ENCODE measurements around the gene ERAP2. TPM values are rescaled to one million over a fixed set of nuclear protein-coding genes. Genes with fewer than 3 reads are reported as not detected.

ERAP2 gene
- total RNA-seq, 2 experiments from 2014 or later: 56.6 to 61.4 TPM

- ChIA-PET CTCF (interaction anchor here (1.0 to 1.7 kb wide), 10 partner anchors 22 to 81 kb away, joined by 3 to 7 read pairs (median 4); no protein-coding TSS in a partner anchor), POLR2A (interaction anchor here (0.7 to 3.7 kb wide), 53 partner anchors 9 to 1994 kb away, joined by 3 to 59 read pairs (median 5); partner anchors contain the start of genes CAST, ERAP1, ERAP2 and RIOK2)
- ATAC-seq (ENCODE audit: poor library complexity) (peak; percentile 43), DNase-seq (peak; percentile 87 to 98 (median 92))
- Histone ChIP-seq H3K9me3 (ENCODE audit: control insufficient read depth in 1 of 2, insufficient read depth in 1 of 2, low read length in 2 of 2) (no peaks in the 10 kb centered on the region), H3K4me1 (ENCODE audit: insufficient read depth, low read length) (peaks cover 33% of the 10 kb centered on the region), H3K4me3 (ENCODE audit: low read length) (peak within 1 kb of the TSS; percentile 74), H3K27me3 (ENCODE audit: control insufficient read depth in 1 of 2, insufficient read depth in 2 of 2, low read length in 2 of 2) (no peaks in the 10 kb centered on the region), H3K27ac (ENCODE audit: low read depth in 1 of 2, low read length in 2 of 2) (peak within 1 kb of the TSS; percentile 83 to 94), H3K36me3 (ENCODE audit: insufficient read depth, low read length) (no peaks in the 10 kb centered on the region)
- peaks cover 73% of the 10 kb centered on the region for H3K4me1 Mint-ChIP-seq (ENCODE audit: low read depth)
- peaks cover 41% of the 10 kb centered on the region for H3K36me3 Mint-ChIP-seq (ENCODE audit: low read depth)
- no peaks in the 10 kb centered on the region for H3K9me3 Mint-ChIP-seq
- no peak for TF ChIP-seq CTCF (IDR thresholded peaks at IDR 0.05)
- peak within 1 kb of the TSS; percentile 96 for H3K27ac Mint-ChIP-seq
- intact Hi-C loops (cut with DNase I, micrococcal nuclease): loop anchor here (1.0 to 10.0 kb wide), 7 partner anchors 27 to 1839 kb away; partner anchors contain the start of genes ERAP1 (in 2 of the 2), ERAP2 (in 1 of the 2) and RGMB (in 1 of the 2)
- peak within 1 kb of the TSS; percentile 94 for H3K4me3 Mint-ChIP-seq
- no peaks in the 10 kb centered on the region for H3K27me3 Mint-ChIP-seq
These were observed 59.5 kb downstream of the ERAP2 start, which contains the start of gene LNPEP for GRCh38 chr5:96935559-96936430. Gene LNPEP (plus strand): TSS chr5:96936080. CDS start chr5:96936156, 76 bp downstream.

- POLR2A ChIA-PET: interaction anchor here (0.7 to 3.7 kb wide), 55 partner anchors 8 to 1993 kb away, joined by 3 to 59 read pairs (median 5); partner anchors contain the start of genes CAST, ERAP1, ERAP2 and RIOK2
These were observed 60.4 kb downstream of the ERAP2 start for GRCh38 chr5:96936431-96937320.

More at GRCh38 chr5:96936431-96937320, 60.4 kb downstream of the ERAP2 start:
- Histone ChIP-seq H3K4me3 (ENCODE audit: low read length) (peak overlapping the region; percentile 74), H3K9me3 (ENCODE audit: control insufficient read depth in 1 of 2, insufficient read depth in 1 of 2, low read length in 2 of 2) (no peaks in the 10 kb centered on the region), H3K27me3 (ENCODE audit: control insufficient read depth in 1 of 2, insufficient read depth in 2 of 2, low read length in 2 of 2) (no peaks in the 10 kb centered on the region), H3K27ac (ENCODE audit: low read depth in 1 of 2, low read length in 2 of 2) (peak overlapping the region; percentile 32 to 94), H3K4me1 (ENCODE audit: insufficient read depth, low read length) (peaks cover 31% of the 10 kb centered on the region), H3K36me3 (ENCODE audit: insufficient read depth, low read length) (peaks cover under 1% of the 10 kb centered on the region)
- intact Hi-C loops (cut with DNase I, micrococcal nuclease): loop anchor here (5.0 to 10.0 kb wide), 4 partner anchors 36 to 1838 kb away; partner anchors contain the start of genes ERAP1 (in 2 of the 2) and RGMB (in 1 of the 2)
- no peak for ATAC-seq (ENCODE audit: poor library complexity)
- TF ChIP-seq CTCF (IDR thresholded peaks at IDR 0.05): no peak
- Mint-ChIP-seq H3K36me3 (ENCODE audit: low read depth) (peaks cover 48% of the 10 kb centered on the region), H3K27me3 (no peaks in the 10 kb centered on the region), H3K4me3 (peak overlapping the region; percentile 94), H3K9me3 (no peaks in the 10 kb centered on the region), H3K27ac (peak overlapping the region; percentile 96), H3K4me1 (ENCODE audit: low read depth) (peaks cover 74% of the 10 kb centered on the region)
- CTCF ChIA-PET: interaction anchor here (0.8 to 2.1 kb wide), 13 partner anchors 9 to 80 kb away, joined by 3 to 7 read pairs (median 4); partner anchors contain the start of gene ERAP2
- peak; percentile 23 to 70 (median 38) for DNase-seq
